SIG-M5 treated with dmso at 0.1 percent for 504 hours (cell line): ENCODE data around the gene SNHG17.
A peak's percentile ranks its signal among the peaks of the same experiment; 100 is the strongest.
"Not testable (repeated sequence)": the region's sequence is repeated elsewhere in the genome, so short reads cannot be mapped to it uniquely, and the experiment has no call there.

Experiments used
- DNase-seq: peaks from one replicate; lab custom pipeline; 2025; ENCODE audit not compliant: unreplicated experiment; lab: John Stamatoyannopoulos, UW

Gene SNHG17

GRCh38 chr20:38447931-38448675 lies 13.0 kb upstream of the SNHG17 start:
- DNase-seq = peak; percentile 77

- DNase-seq = no peak
Measured at GRCh38 chr20:38447251-38447661, 12.1 kb upstream of the SNHG17 start.

- peak; percentile 91 for DNase-seq
Measured at GRCh38 chr20:38446441-38447209, 11.5 kb upstream of the SNHG17 start.

GRCh38 chr20:38445901-38446425 lies 10.8 kb upstream of the SNHG17 start:
- no peak for DNase-seq

GRCh38 chr20:38445381-38445796 lies 10.3 kb upstream of the SNHG17 start:
- no peak for DNase-seq

GRCh38 chr20:38441916-38442315 lies 6.8 kb upstream of the SNHG17 start:
- no peak for DNase-seq

GRCh38 chr20:38441110-38441509 lies 6.0 kb upstream of the SNHG17 start:
- not testable (repeated sequence) for DNase-seq

- no peak for DNase-seq
Measured at GRCh38 chr20:38437796-38438195, 2.7 kb upstream of the SNHG17 start.

- DNase-seq = no peak
Measured at GRCh38 chr20:38435555-38435939, 419 bp upstream of the SNHG17 start.

GRCh38 chr20:38434301-38434741 lies 807 bp downstream of the SNHG17 start:
- DNase-seq = peak; percentile 39

GRCh38 chr20:38433304-38433972 lies 1.7 kb downstream of the SNHG17 start:
- no peak for DNase-seq

GRCh38 chr20:38432870-38433269 lies 2.3 kb downstream of the SNHG17 start:
- DNase-seq = not testable (repeated sequence)

GRCh38 chr20:38432292-38432691 lies 2.8 kb downstream of the SNHG17 start:
- no peak for DNase-seq

GRCh38 chr20:38430679-38431325 lies 4.3 kb downstream of the SNHG17 start:
- no peak for DNase-seq

GRCh38 chr20:38429301-38429700 lies 5.8 kb downstream of the SNHG17 start:
- no peak for DNase-seq

- DNase-seq = no peak
Measured at GRCh38 chr20:38428800-38429199, 6.3 kb downstream of the SNHG17 start.

GRCh38 chr20:38427655-38428023 lies 7.5 kb downstream of the SNHG17 start:
- no peak for DNase-seq

GRCh38 chr20:38426006-38426897 lies 8.9 kb downstream of the SNHG17 start:
- DNase-seq = peak; percentile 41

GRCh38 chr20:38424401-38424800 lies 10.7 kb downstream of the SNHG17 start:
- DNase-seq = no peak

GRCh38 chr20:38423541-38423940 lies 11.6 kb downstream of the SNHG17 start:
- no peak for DNase-seq
